22Rv1 (cell line): ENCODE data around the gene LRIG1.

Source experiments
- CTCF ChIP-seq: fragments of 450-650 bp; IDR thresholded peaks from 2 replicates; pipeline ENCODE4 v1.5.1; 2017; ENCODE audit warnings: mild to moderate bottlenecking
- ZFX ChIP-seq: fragments of 450-650 bp; IDR thresholded peaks from 2 replicates; pipeline ENCODE4 v1.6.1; 2017; ENCODE audit warnings: antibody characterized with exemption, borderline replicate concordance

- TF ChIP-seq CTCF (no peak), ZFX (no peak)
These were observed 120.5 kb downstream of the LRIG1 start for GRCh38 chr3:66380200-66380932.
